ENCODE data around the gene SYNJ2. TPM values are rescaled to one million over a fixed set of nuclear protein-coding genes. Genes with fewer than 3 reads are reported as not detected.
"Not testable (repeated sequence)": the region's sequence is repeated elsewhere in the genome, so short reads cannot be mapped to it uniquely, and the experiment has no call there.

Gene SYNJ2
- total and polyA plus RNA-seq, 4 donors = 6.3 to 15.8 (median 9.4) TPM

- H3K4me1 ChIP-seq (ENCODE audit: control insufficient read depth, insufficient read depth, low read length) = peaks cover 3% of the 10 kb centered on the region
- no peaks in the 10 kb centered on the region for H3K9me3 ChIP-seq (ENCODE audit: control insufficient read depth, insufficient read depth, low read length)
- no peaks in the 10 kb centered on the region for H3K27me3 ChIP-seq (ENCODE audit: control insufficient read depth, insufficient read depth, low read length)
- no peak overlapping the region for H3K4me3 ChIP-seq (ENCODE audit: low read depth, low read length)
- DNase-seq (ENCODE audit: low read depth in 4 of 6, low spot score in 6 of 6) = no peak
- H3K36me3 ChIP-seq (ENCODE audit: control insufficient read depth, insufficient read depth, low read length) = no peaks in the 10 kb centered on the region
- no peak overlapping the region for H3K27ac ChIP-seq (ENCODE audit: low read depth, low read length)
- 96% methylated on average over 2 of the region's 3 CpGs for WGBS (ENCODE audit: insufficient coverage)
Measured at GRCh38 chr6:157965387-157965786, 16.3 kb upstream of the SYNJ2 start.

GRCh38 chr6:157966589-157966977, 15.1 kb upstream of the SYNJ2 start:
- WGBS (ENCODE audit: insufficient coverage) = 72% methylated on average over 8 of the region's 8 CpGs
- DNase-seq (ENCODE audit: low read depth in 4 of 6, low spot score in 6 of 6) = no peak
- Histone ChIP-seq H3K36me3 (ENCODE audit: control insufficient read depth, insufficient read depth, low read length) (no peaks in the 10 kb centered on the region), H3K27ac (ENCODE audit: low read depth, low read length) (no peak overlapping the region), H3K4me3 (ENCODE audit: low read depth, low read length) (no peak overlapping the region), H3K9me3 (ENCODE audit: control insufficient read depth, insufficient read depth, low read length) (no peaks in the 10 kb centered on the region), H3K4me1 (ENCODE audit: control insufficient read depth, insufficient read depth, low read length) (peaks cover 3% of the 10 kb centered on the region), H3K27me3 (ENCODE audit: control insufficient read depth, insufficient read depth, low read length) (no peaks in the 10 kb centered on the region)

GRCh38 chr6:157967020-157967419, 14.6 kb upstream of the SYNJ2 start:
- Histone ChIP-seq H3K27ac (ENCODE audit: low read depth, low read length) (no peak overlapping the region), H3K36me3 (ENCODE audit: control insufficient read depth, insufficient read depth, low read length) (no peaks in the 10 kb centered on the region), H3K9me3 (ENCODE audit: control insufficient read depth, insufficient read depth, low read length) (no peaks in the 10 kb centered on the region), H3K4me3 (ENCODE audit: low read depth, low read length) (no peak overlapping the region), H3K4me1 (ENCODE audit: control insufficient read depth, insufficient read depth, low read length) (peaks cover 3% of the 10 kb centered on the region), H3K27me3 (ENCODE audit: control insufficient read depth, insufficient read depth, low read length) (no peaks in the 10 kb centered on the region)
- 80% methylated on average over 2 of the region's 6 CpGs for WGBS (ENCODE audit: insufficient coverage)
- DNase-seq (ENCODE audit: low read depth in 4 of 6, low spot score in 6 of 6) = no peak

- Histone ChIP-seq H3K9me3 (ENCODE audit: control insufficient read depth, insufficient read depth, low read length) (no peaks in the 10 kb centered on the region), H3K4me1 (ENCODE audit: control insufficient read depth, insufficient read depth, low read length) (peaks cover 3% of the 10 kb centered on the region), H3K36me3 (ENCODE audit: control insufficient read depth, insufficient read depth, low read length) (no peaks in the 10 kb centered on the region), H3K4me3 (ENCODE audit: low read depth, low read length) (no peak overlapping the region), H3K27me3 (ENCODE audit: control insufficient read depth, insufficient read depth, low read length) (no peaks in the 10 kb centered on the region), H3K27ac (ENCODE audit: low read depth, low read length) (no peak overlapping the region)
- no peak for DNase-seq (ENCODE audit: low read depth in 4 of 6, low spot score in 6 of 6)
- WGBS (ENCODE audit: insufficient coverage) = 88% methylated on average over 5 of the region's 8 CpGs
Measured at GRCh38 chr6:157967486-157967885, 14.2 kb upstream of the SYNJ2 start.

- not testable (repeated sequence) for H3K27me3 ChIP-seq (ENCODE audit: control insufficient read depth, insufficient read depth, low read length); H3K36me3 ChIP-seq (ENCODE audit: control insufficient read depth, insufficient read depth, low read length); H3K4me3 ChIP-seq (ENCODE audit: low read depth, low read length); H3K27ac ChIP-seq (ENCODE audit: low read depth, low read length); H3K4me1 ChIP-seq (ENCODE audit: control insufficient read depth, insufficient read depth, low read length); H3K9me3 ChIP-seq (ENCODE audit: control insufficient read depth, insufficient read depth, low read length); DNase-seq (ENCODE audit: low read depth in 4 of 6, low spot score in 6 of 6)
- 93% methylated on average over 3 of the region's 3 CpGs for WGBS (ENCODE audit: insufficient coverage)
Measured at GRCh38 chr6:157972177-157972576, 9.5 kb upstream of the SYNJ2 start.

GRCh38 chr6:157974341-157974894, 7.2 kb upstream of the SYNJ2 start:
- Histone ChIP-seq H3K4me1 (ENCODE audit: control insufficient read depth, insufficient read depth, low read length) (no peaks in the 10 kb centered on the region), H3K4me3 (ENCODE audit: low read depth, low read length) (no peak overlapping the region), H3K27me3 (ENCODE audit: control insufficient read depth, insufficient read depth, low read length) (no peaks in the 10 kb centered on the region), H3K27ac (ENCODE audit: low read depth, low read length) (no peak overlapping the region), H3K36me3 (ENCODE audit: control insufficient read depth, insufficient read depth, low read length) (no peaks in the 10 kb centered on the region), H3K9me3 (ENCODE audit: control insufficient read depth, insufficient read depth, low read length) (no peaks in the 10 kb centered on the region)
- DNase-seq (ENCODE audit: low read depth in 4 of 6, low spot score in 6 of 6) = no peak
- 85% methylated on average over 9 of the region's 9 CpGs for WGBS (ENCODE audit: insufficient coverage)

- Histone ChIP-seq H3K9me3 (ENCODE audit: control insufficient read depth, insufficient read depth, low read length) (no peaks in the 10 kb centered on the region), H3K27me3 (ENCODE audit: control insufficient read depth, insufficient read depth, low read length) (no peaks in the 10 kb centered on the region), H3K4me3 (ENCODE audit: low read depth, low read length) (no peak overlapping the region), H3K36me3 (ENCODE audit: control insufficient read depth, insufficient read depth, low read length) (no peaks in the 10 kb centered on the region), H3K4me1 (ENCODE audit: control insufficient read depth, insufficient read depth, low read length) (no peaks in the 10 kb centered on the region), H3K27ac (ENCODE audit: low read depth, low read length) (no peak overlapping the region)
- DNase-seq (ENCODE audit: low read depth in 4 of 6, low spot score in 6 of 6) = no peak
- 100% methylated on average over 1 of the region's 3 CpGs for WGBS (ENCODE audit: insufficient coverage)
Measured at GRCh38 chr6:157974967-157975366, 6.7 kb upstream of the SYNJ2 start.

GRCh38 chr6:157975456-157975855, 6.2 kb upstream of the SYNJ2 start:
- no peak overlapping the region for H3K27ac ChIP-seq (ENCODE audit: low read depth, low read length)
- no peak overlapping the region for H3K4me3 ChIP-seq (ENCODE audit: low read depth, low read length)
- no peaks in the 10 kb centered on the region for H3K9me3 ChIP-seq (ENCODE audit: control insufficient read depth, insufficient read depth, low read length)
- DNase-seq (ENCODE audit: low read depth in 4 of 6, low spot score in 6 of 6) = no peak
- no peaks in the 10 kb centered on the region for H3K27me3 ChIP-seq (ENCODE audit: control insufficient read depth, insufficient read depth, low read length)
- no peaks in the 10 kb centered on the region for H3K4me1 ChIP-seq (ENCODE audit: control insufficient read depth, insufficient read depth, low read length)
- WGBS (ENCODE audit: insufficient coverage) = 100% methylated on average over 1 of the region's 2 CpGs
- H3K36me3 ChIP-seq (ENCODE audit: control insufficient read depth, insufficient read depth, low read length) = no peaks in the 10 kb centered on the region

GRCh38 chr6:157976345-157977175, 5.1 kb upstream of the SYNJ2 start:
- no peak overlapping the region for H3K4me3 ChIP-seq (ENCODE audit: low read depth, low read length)
- no peaks in the 10 kb centered on the region for H3K9me3 ChIP-seq (ENCODE audit: control insufficient read depth, insufficient read depth, low read length)
- H3K36me3 ChIP-seq (ENCODE audit: control insufficient read depth, insufficient read depth, low read length) = no peaks in the 10 kb centered on the region
- 84% methylated on average over 20 of the region's 21 CpGs for WGBS (ENCODE audit: insufficient coverage)
- DNase-seq (ENCODE audit: low read depth in 4 of 6, low spot score in 6 of 6) = no peak
- H3K27me3 ChIP-seq (ENCODE audit: control insufficient read depth, insufficient read depth, low read length) = peaks cover 5% of the 10 kb centered on the region
- H3K27ac ChIP-seq (ENCODE audit: low read depth, low read length) = no peak overlapping the region
- H3K4me1 ChIP-seq (ENCODE audit: control insufficient read depth, insufficient read depth, low read length) = peaks cover 8% of the 10 kb centered on the region

All from spinal cord (tissue), 10 donors.